ENCODE measurements around the gene EEIG1.

DNA sequence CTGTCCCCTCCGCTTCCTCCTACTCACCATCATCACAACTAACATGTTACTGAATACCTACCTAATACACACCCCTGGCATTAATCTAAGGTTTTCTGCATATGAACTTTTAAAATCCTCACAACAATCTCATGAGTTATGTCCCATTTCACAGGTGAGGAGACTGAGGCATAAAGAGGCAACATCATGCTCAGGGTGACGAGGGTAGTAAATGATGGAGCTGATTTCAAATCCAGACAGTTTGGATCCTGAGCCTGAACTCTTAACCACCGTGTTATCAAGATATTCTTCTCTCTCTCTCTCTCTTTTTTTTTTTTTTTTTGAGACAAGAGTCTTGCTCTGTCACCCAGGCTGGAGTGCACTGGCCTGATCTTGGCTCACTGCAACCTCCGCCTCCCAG is 12.9 kb upstream of the EEIG1 start:
- no peak for TF ChIP-seq SUZ12 (IDR thresholded peaks at IDR 0.05)
- no peak for TF ChIP-seq ELF4 (IDR thresholded peaks at IDR 0.05)
- no peak for TF ChIP-seq FOXM1 (IDR thresholded peaks at IDR 0.05; ENCODE audit: borderline replicate concordance)
- no peak for TF ChIP-seq TARDBP (IDR thresholded peaks at IDR 0.05)
- no peak for TF ChIP-seq SP1 (IDR thresholded peaks at IDR 0.05)
- TF ChIP-seq ARNT (IDR thresholded peaks at IDR 0.05): no peak
- no peak for TF ChIP-seq L3MBTL2 (conservative IDR thresholded peaks at IDR 0.05)
- no peak for TF ChIP-seq FOXA1 (IDR thresholded peaks at IDR 0.05)
- TF ChIP-seq FOXK2 (IDR thresholded peaks at IDR 0.05): no peak
- TF ChIP-seq, protein P1, sequence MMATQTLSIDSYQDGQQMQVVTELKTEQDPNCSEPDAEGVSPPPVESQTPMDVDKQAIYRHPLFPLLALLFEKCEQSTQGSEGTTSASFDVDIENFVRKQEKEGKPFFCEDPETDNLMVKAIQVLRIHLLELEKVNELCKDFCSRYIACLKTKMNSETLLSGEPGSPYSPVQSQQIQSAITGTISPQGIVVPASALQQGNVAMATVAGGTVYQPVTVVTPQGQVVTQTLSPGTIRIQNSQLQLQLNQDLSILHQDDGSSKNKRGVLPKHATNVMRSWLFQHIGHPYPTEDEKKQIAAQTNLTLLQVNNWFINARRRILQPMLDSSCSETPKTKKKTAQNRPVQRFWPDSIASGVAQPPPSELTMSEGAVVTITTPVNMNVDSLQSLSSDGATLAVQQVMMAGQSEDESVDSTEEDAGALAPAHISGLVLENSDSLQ (IDR thresholded peaks at IDR 0.05): no peak
- peak; percentile 48; the same call in 1 of the 2 replicates for TF ChIP-seq ZNF384 (IDR thresholded peaks at IDR 0.05)
- no peak for TF ChIP-seq BHLHE40 (IDR thresholded peaks at IDR 0.05; ENCODE audit: borderline replicate concordance)
- TF ChIP-seq NFRKB (IDR thresholded peaks at IDR 0.05): no peak
